DND-41 (cell line): ENCODE measurements around the gene KRAS.

ENCODE experiments used
- EZH2 ChIP-seq: IDR thresholded peaks from 3 replicates; pipeline ENCODE4 v1.6.1; 2012; ENCODE audit warnings: borderline replicate concordance, low read depth, mild to moderate bottlenecking, moderate library complexity, low read length, inconsistent platforms; ENCODE audit not compliant: severe bottlenecking
- TF ChIP-seq, protein P1 (sequence below): IDR thresholded peaks from 2 replicates; pipeline ENCODE4 v1.5.1; 2012; ENCODE audit warnings: borderline replicate concordance, low read length, moderate library complexity, mild to moderate bottlenecking; ENCODE audit not compliant: poor library complexity, severe bottlenecking; ENCODE audit errors: extremely low read depth

GRCh38 chr12:25182765-25183164 lies 68.0 kb downstream of the KRAS start:
- TF ChIP-seq, protein P1, sequence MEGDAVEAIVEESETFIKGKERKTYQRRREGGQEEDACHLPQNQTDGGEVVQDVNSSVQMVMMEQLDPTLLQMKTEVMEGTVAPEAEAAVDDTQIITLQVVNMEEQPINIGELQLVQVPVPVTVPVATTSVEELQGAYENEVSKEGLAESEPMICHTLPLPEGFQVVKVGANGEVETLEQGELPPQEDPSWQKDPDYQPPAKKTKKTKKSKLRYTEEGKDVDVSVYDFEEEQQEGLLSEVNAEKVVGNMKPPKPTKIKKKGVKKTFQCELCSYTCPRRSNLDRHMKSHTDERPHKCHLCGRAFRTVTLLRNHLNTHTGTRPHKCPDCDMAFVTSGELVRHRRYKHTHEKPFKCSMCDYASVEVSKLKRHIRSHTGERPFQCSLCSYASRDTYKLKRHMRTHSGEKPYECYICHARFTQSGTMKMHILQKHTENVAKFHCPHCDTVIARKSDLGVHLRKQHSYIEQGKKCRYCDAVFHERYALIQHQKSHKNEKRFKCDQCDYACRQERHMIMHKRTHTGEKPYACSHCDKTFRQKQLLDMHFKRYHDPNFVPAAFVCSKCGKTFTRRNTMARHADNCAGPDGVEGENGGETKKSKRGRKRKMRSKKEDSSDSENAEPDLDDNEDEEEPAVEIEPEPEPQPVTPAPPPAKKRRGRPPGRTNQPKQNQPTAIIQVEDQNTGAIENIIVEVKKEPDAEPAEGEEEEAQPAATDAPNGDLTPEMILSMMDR: no peak
- no peak for TF ChIP-seq EZH2
